Suprapubic skin (tissue), 4 donors: ENCODE measurements around the gene CCZ1. TPM values are rescaled to one million over a fixed set of nuclear protein-coding genes. Genes with fewer than 3 reads are reported as not detected.
"Not testable (repeated sequence)": the region's sequence is repeated elsewhere in the genome, so short reads cannot be mapped to it uniquely, and the experiment has no call there.

Source experiments
- DNase-seq, 2 donors: peaks; one replicate each; pipeline ENCODE4 v3.0.0-alpha.2; 2019; ENCODE audit warnings: low spot score in 2 of 2
- H3K27ac ChIP-seq: fragments of 200-600 bp; sonication (generic); one replicate; pipeline ENCODE4 v1.5.1; 2019
- H3K27me3 ChIP-seq: fragments of 200-600 bp; sonication (generic); one replicate; pipeline ENCODE4 v1.5.1; 2019
- H3K36me3 ChIP-seq: fragments of 200-600 bp; sonication (generic); one replicate; pipeline ENCODE4 v1.5.1; 2019
- H3K4me1 ChIP-seq: fragments of 200-600 bp; sonication (generic); one replicate; pipeline ENCODE4 v1.5.1; 2019
- H3K4me3 ChIP-seq: fragments of 200-600 bp; sonication (generic); one replicate; pipeline ENCODE4 v1.5.1; 2019; ENCODE audit warnings: mild to moderate bottlenecking
- H3K9me3 ChIP-seq: fragments of 200-600 bp; sonication (generic); one replicate; pipeline ENCODE4 v1.5.1; 2019
- EP300 ChIP-seq: sonication (generic); formaldehyde crosslinking; IDR thresholded peaks from one replicate; pipeline ENCODE4 v1.6.1; 2017; ENCODE audit warnings: antibody characterized with exemption
- POLR2A ChIP-seq, 2 donors: fragments of 450-650 bp; IDR thresholded peaks; one replicate each; pipeline ENCODE4 v1.6.1; 2017; ENCODE audit warnings: antibody characterized with exemption in 2 of 2, mild to moderate bottlenecking in 2 of 2, moderate library complexity in 2 of 2
- POLR2AphosphoS5 ChIP-seq, 3 donors: sonication (generic); formaldehyde crosslinking; IDR thresholded peaks; one replicate each; pipeline ENCODE4 v1.6.1; 2017; ENCODE audit warnings: antibody characterized with exemption in 3 of 3
- WGBS: methylation state at CpG from one replicate; pipeline ENCODE4 v1.1.5; 2018; 5-methylcytosine and 5-hydroxymethylcytosine counted together
- total RNA-seq, 4 donors: library from RNA; depleted of rRNA; stranded (reverse); fragments of >200 nt; gene quantifications; one replicate each; pipeline ENCODE4 v1.1.0, GENCODE V29; 2016
- TF ChIP-seq, protein P1 (sequence below), 2 donors: fragments of 200-600 bp in 1 of 2; fragments of 450-650 bp in 1 of 2; sonication (generic) in 1 of 2; IDR thresholded peaks; one replicate each; pipeline ENCODE4 v1.5.1; 2016 to 2019; ENCODE audit warnings: antibody characterized with exemption in 2 of 2, mild to moderate bottlenecking in 1 of 2, moderate library complexity in 1 of 2

CCZ1 gene
- total RNA-seq, 4 donors from 2014 or later = 49.8 to 103 (median 62.6) TPM

DNA sequence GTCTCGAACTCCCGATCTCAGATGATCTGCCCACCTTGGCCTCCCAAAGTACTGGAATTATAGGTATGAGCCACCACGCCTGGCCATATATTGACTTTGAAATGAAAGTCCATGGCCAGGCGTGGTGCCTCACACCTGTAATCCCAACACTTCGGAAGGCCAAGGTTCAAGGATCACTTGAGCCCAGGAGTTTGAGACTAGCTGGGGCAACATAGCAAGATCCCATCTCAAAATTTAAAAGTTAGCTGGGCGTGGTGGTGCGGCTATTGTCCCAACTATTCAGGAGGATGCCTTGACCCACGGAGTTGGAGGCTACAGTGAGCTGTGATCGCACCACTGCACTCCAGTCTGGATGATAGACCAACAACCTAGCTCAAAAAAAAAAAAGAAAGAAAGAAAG is 6.0 kb upstream of the CCZ1 start:
- Histone ChIP-seq H3K27me3 (no peaks in the 10 kb centered on the region), H3K36me3 (no peaks in the 10 kb centered on the region), H3K27ac (no peak overlapping the region), H3K9me3 (no peaks in the 10 kb centered on the region), H3K4me3 (no peak overlapping the region), H3K4me1 (no peaks in the 10 kb centered on the region)
- DNase-seq = peak in 1 of 2 donors; percentile 22
- WGBS = 95% methylated on average over 9 of the region's 9 CpGs
- TF ChIP-seq EP300 (no peak), POLR2AphosphoS5 (IDR thresholded peaks at IDR 0.05) (no peak), POLR2A (IDR thresholded peaks at IDR 0.05) (no peak)
- TF ChIP-seq, protein P1, sequence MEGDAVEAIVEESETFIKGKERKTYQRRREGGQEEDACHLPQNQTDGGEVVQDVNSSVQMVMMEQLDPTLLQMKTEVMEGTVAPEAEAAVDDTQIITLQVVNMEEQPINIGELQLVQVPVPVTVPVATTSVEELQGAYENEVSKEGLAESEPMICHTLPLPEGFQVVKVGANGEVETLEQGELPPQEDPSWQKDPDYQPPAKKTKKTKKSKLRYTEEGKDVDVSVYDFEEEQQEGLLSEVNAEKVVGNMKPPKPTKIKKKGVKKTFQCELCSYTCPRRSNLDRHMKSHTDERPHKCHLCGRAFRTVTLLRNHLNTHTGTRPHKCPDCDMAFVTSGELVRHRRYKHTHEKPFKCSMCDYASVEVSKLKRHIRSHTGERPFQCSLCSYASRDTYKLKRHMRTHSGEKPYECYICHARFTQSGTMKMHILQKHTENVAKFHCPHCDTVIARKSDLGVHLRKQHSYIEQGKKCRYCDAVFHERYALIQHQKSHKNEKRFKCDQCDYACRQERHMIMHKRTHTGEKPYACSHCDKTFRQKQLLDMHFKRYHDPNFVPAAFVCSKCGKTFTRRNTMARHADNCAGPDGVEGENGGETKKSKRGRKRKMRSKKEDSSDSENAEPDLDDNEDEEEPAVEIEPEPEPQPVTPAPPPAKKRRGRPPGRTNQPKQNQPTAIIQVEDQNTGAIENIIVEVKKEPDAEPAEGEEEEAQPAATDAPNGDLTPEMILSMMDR (IDR thresholded peaks at IDR 0.05) = no peak

DNA sequence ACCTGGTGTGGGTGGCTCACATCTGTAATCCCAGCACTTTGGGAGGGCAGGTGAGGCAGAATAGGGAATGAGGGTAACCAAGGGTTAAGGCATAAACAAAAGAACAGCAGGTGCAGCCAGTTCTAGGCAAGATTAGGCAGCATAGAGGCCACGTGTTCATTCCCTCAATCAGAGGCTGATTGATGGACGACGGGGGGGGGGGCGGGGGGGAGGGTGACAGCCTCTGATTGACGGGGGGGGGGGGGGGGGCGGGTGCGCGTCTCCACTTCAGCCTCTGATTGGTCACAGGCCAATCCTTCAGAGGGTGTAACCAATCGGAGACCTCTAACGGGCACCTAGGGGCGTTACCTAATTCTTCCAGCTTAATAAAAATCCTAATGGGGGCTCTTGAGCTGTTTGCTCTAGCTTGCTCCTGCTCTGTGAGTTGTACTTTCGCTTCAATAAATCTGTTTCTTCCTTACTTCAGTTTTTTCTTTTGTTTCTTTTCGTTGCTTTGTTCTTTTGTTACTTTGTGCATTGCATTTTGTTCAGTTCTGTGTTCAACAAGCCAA is 1.1 kb upstream of the CCZ1 start:
- H3K9me3 ChIP-seq, H3K27me3 ChIP-seq, DNase-seq, H3K27ac ChIP-seq, H3K4me1 ChIP-seq, H3K36me3 ChIP-seq, H3K4me3 ChIP-seq: not testable (repeated sequence)
- 67% methylated on average over 7 of the region's 13 CpGs for WGBS

DNA sequence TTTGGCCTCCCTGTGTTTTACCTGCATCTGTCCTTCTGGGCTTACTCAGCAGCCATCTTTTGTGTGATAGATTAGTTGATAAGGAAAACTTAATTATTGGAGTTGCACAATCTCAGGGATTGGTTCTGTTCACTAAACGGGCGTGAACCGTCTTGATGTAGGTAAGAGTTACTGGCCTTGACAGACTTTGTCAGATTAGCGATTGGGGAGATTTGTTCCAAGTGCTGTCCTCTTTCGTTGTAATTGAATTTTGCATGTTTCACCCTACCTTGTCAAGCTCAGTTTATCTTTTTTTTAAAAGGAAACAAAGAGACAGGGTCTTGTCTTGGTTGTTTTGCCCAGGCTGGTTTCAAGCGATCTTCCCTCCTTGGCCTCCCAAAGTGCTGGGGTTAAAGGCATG is 4.5 kb downstream of the CCZ1 start:
- not testable (repeated sequence) for H3K9me3 ChIP-seq, DNase-seq, H3K27ac ChIP-seq, H3K4me3 ChIP-seq, H3K27me3 ChIP-seq, H3K4me1 ChIP-seq
- H3K36me3 ChIP-seq = peaks cover 18% of the 10 kb centered on the region
- 82% methylated on average over 6 of the region's 6 CpGs for WGBS

DNA sequence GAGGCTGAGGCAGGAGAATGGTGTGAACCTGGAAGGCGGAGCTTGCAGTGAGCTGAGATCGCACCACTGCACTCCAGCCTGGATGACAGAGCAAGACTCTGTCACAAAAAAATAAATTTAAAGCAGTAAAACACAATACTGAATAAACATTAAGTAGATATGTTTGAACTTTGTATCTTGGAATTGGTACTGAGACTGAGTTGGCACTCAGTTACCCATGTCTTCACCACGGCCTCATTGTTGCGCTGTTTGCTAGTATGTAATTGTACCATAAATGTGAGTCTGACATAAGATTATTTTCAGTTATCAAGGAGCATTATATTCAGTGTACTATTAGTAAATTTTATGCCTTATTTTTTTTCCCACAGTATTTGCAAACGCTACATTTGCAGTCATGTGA is 6.2 kb downstream of the CCZ1 start:
- peaks cover 21% of the 10 kb centered on the region for H3K36me3 ChIP-seq
- 82% methylated on average over 5 of the region's 5 CpGs for WGBS
- not testable (repeated sequence) for H3K9me3 ChIP-seq, H3K4me3 ChIP-seq, DNase-seq, H3K4me1 ChIP-seq, H3K27ac ChIP-seq, H3K27me3 ChIP-seq

DNA sequence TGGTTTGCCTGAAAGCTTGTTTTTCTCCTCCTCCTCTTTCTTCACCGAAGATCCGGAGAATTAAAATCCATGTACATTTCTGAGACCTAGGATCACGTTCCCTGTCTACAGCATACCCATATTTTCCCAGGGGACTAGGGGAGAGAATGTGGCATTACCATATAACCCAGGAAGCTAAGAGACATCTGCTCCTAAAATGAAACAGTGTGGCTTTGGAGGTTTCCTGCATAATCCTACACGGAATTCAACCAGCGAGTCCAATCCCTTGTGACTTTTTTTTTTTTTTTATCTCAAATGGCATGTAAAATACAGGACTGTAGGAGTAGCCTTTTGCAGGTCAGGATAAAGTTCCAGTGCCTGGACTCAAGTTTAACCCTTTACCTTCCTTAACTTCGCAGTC is 10.3 kb downstream of the CCZ1 start:
- DNase-seq, H3K27me3 ChIP-seq, H3K4me3 ChIP-seq, H3K9me3 ChIP-seq, H3K27ac ChIP-seq, H3K4me1 ChIP-seq: not testable (repeated sequence)
- WGBS = 78% methylated on average over 6 of the region's 6 CpGs
- peaks cover 25% of the 10 kb centered on the region for H3K36me3 ChIP-seq

DNA sequence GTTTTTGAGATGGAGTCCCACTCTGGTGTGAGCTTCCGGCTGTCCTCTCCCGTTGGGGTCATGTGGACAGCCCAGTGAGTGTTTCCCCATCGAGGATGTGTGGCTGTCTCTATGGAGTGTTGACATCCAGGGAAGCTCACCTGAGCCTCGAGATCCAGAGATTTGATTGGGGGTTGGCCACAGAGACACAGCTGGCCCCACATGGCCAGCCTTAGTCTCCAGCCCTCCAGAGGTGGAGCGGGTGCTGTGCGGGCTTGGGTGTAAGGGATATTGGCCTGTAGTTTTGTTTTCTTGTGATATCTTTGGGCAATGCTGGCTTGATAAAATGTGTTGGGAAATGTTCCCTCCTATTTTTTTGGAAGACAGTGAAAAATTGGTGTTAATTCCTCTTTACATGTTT is 18.0 kb downstream of the CCZ1 start:
- not testable (repeated sequence) for H3K9me3 ChIP-seq, H3K4me3 ChIP-seq, H3K36me3 ChIP-seq, H3K4me1 ChIP-seq, H3K27ac ChIP-seq, H3K27me3 ChIP-seq, DNase-seq
- WGBS = no CpG with 5 or more reads among the region's 6 CpGs

DNA sequence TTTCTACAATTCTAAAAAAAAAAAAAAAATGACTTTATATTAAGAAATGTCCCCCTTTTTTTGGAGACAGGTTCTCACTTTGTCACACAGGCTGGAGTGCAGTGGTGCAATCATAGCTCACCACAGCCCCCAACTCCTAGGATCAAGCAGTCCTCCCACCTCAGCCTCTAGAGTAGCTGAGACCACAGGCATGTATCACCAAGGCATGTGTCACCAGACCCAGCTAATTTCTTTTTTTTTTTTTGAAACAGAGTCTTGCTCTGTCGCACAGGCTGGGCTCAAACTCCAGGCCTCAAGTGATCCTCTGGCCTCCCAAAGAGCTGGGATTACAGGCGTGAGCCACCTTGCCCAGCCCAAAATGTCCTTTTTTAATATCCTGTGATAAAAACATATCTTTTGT is 25.6 kb downstream of the CCZ1 start:
- H3K27me3 ChIP-seq, H3K36me3 ChIP-seq, H3K4me1 ChIP-seq, H3K4me3 ChIP-seq, DNase-seq, H3K9me3 ChIP-seq, H3K27ac ChIP-seq: not testable (repeated sequence)
- no CpG with 5 or more reads among the region's 2 CpGs for WGBS

DNA sequence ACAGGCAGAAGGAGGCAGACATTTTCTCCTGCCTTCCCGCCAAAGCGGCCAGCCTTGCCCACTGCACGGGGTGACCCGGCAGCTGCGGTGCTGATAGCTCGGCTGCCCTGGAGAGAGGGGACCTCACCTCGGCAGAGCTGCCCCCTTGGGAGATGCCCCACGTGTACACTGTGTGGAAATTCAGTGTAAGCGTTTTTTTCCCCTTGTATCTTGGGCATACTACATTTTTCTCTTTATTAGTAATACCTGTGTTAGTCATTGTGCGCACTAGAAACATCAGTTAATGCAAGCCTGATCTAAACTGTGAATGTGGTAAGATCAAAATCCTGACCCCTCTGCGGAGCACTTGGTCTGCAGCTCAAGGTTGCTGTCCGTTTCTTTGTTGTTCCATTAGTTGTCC is 26.1 kb downstream of the CCZ1 start:
- H3K4me3 ChIP-seq, H3K27ac ChIP-seq, H3K27me3 ChIP-seq, DNase-seq, H3K4me1 ChIP-seq, H3K36me3 ChIP-seq, H3K9me3 ChIP-seq: not testable (repeated sequence)
- WGBS = no CpG with 5 or more reads among the region's 12 CpGs

DNA sequence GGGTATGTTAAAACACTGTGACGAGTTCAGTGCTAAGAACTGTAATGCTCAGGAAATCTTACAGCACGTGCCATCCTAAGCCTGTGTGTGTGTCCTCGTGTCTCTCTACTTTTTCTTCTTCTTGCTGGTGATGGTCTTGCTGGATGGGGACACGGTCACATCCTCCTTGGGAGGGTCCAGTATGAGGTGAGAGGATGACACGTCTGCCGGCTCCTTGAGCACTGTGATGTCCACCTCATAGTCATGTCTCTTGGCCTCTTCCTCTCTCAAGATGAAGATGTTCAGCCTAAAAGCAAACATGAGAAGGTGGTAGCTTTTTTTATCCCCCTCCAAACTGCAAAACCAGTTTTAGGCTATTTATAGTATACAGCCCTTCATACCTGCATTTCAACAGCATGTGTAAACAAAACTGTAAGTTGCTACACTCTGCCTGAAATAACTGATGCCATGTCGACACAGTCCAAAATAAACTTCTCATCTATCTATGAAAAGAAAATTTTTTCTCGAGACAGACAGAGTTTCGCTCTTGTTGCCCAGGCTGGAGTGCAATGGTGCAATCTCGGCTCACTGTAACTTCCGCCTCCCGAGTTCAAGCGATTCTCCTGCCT is 27.8 kb downstream of the CCZ1 start:
- DNase-seq, H3K4me1 ChIP-seq, H3K36me3 ChIP-seq, H3K9me3 ChIP-seq, H3K27me3 ChIP-seq, H3K4me3 ChIP-seq, H3K27ac ChIP-seq: not testable (repeated sequence)
- no CpG with 5 or more reads among the region's 13 CpGs for WGBS

DNA sequence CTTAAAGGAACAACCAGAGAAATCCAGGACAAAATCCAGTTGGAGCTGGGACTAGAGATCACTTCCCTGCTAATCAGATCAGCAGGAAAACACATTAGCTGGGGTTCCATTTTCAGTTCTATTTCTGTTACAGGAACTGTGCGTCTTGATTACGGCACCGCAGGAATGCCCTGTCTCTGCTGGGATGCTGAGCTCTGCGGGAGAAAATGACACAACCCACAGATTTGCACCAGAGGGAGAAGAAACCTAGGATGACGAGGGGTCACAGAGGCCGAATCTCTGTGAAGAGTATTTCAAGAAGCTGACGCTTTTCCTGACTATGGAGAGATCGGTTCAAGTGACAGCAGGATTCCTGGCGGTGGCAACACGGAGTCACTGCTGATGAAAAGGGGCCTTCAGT is 31.8 kb downstream of the CCZ1 start:
- H3K9me3 ChIP-seq = not testable (repeated sequence)

DNA sequence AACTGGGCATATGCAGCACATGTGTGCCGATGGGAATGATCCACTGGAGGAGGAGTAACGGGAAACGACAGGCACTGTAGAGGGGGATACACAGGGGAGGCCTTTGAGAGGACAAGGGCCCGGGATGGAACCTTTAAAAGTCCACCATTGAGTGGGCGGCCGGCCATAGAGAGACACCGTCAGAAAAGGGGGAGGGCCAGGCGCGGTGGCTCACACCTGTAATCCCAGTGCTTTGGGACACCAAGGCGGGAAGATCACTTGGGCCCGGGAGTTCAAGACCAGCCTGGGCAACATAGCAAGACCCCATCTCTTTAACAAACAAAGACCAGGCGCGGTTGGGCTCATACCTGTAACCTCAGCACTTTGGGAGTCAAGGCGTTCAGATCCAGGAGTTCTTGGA is 32.7 kb downstream of the CCZ1 start:
- not testable (repeated sequence) for H3K36me3 ChIP-seq, H3K9me3 ChIP-seq, H3K27ac ChIP-seq, H3K4me1 ChIP-seq, H3K4me3 ChIP-seq, H3K27me3 ChIP-seq
- 94% methylated on average over 14 of the region's 14 CpGs for WGBS
- DNase-seq = peak; percentile 60 to 83

More for the DNA sequence above, 31.8 kb downstream of the CCZ1 start:
- H3K4me1 ChIP-seq, H3K27me3 ChIP-seq, DNase-seq, H3K27ac ChIP-seq, H3K4me3 ChIP-seq, H3K36me3 ChIP-seq: not testable (repeated sequence)
- no CpG with 5 or more reads among the region's 10 CpGs for WGBS

DNA sequence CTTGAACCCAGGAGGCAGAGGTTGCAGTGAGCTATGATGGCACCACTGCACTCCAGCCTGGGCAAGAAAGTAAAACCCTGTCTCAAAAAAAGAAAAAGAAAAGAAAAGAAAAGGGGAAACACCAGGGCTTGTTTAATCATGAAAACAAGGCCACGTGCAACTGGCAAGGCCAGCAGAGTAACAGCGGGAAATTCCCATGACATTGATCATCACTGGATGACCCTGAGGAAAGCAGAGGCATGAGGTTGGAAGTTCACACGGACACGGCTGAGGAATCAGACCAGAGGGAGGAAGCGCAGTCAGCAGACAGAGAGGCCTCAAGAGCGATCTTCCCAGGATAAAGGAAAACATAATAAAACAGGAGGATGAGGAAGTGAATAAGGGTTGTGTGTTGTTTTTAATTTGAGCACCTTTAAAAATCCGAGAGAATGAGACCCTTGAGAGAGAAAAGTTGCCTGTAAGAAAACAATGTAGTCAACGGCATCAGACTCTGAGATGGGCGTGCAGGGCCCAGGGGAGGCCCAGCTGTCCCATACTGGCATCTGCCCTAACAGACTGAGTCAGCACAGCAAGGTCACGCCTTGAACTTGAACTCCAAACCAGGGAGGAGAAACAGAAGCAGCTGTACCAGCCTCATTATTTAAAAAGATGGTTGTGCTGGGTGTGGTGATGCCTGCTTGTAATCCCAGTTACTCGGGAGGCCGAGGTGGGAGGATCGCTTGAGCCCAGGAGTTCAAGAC is 33.5 kb downstream of the CCZ1 start:
- WGBS = no CpG with 5 or more reads among the region's 13 CpGs
- H3K9me3 ChIP-seq, H3K36me3 ChIP-seq, H3K4me1 ChIP-seq, DNase-seq, H3K27ac ChIP-seq, H3K27me3 ChIP-seq, H3K4me3 ChIP-seq: not testable (repeated sequence)

DNA sequence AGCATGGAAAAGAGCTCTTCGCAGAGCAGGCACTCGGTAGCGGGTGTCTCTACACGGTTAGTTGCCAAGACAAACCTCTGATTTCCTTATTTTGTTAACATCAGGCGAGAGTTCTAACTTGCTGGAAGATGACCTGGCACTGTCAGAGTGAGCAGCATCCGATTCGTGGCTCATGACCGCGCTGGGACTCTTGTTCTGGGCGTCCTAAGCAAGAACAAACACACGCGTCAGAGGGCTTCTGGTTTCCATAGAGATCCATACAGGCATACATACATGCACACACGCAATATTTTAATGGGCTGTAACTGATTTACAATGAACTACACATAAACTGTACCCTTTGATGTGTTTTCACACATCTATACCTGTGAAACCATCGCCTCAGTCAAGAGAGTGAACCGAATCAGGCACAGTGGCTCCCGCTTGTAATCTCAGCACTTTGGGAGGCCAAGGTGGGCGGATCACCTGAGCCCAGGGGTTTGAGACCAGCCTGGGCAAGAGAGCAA is 36.5 kb downstream of the CCZ1 start:
- not testable (repeated sequence) for H3K27ac ChIP-seq, DNase-seq, H3K36me3 ChIP-seq, H3K4me3 ChIP-seq, H3K4me1 ChIP-seq, H3K27me3 ChIP-seq, H3K9me3 ChIP-seq
- no CpG with 5 or more reads among the region's 17 CpGs for WGBS
